Measurements from ENCODE around the gene SP1.
A peak's percentile ranks its signal among the peaks of the same experiment; 100 is the strongest.
"Not testable (repeated sequence)": the region's sequence is repeated elsewhere in the genome, so short reads cannot be mapped to it uniquely, and the experiment has no call there.

The SP1 gene

GRCh38 chr12:53380104-53380793, at the start of gene SP1:
Gene SP1, plus strand, starts transcription at chr12:53380176. Its CDS starts 116 bp downstream, at chr12:53380292.
- peak; percentile 92 for DNase-seq (ENCODE audit: low spot score)
- TF ChIP-seq, protein P1, sequence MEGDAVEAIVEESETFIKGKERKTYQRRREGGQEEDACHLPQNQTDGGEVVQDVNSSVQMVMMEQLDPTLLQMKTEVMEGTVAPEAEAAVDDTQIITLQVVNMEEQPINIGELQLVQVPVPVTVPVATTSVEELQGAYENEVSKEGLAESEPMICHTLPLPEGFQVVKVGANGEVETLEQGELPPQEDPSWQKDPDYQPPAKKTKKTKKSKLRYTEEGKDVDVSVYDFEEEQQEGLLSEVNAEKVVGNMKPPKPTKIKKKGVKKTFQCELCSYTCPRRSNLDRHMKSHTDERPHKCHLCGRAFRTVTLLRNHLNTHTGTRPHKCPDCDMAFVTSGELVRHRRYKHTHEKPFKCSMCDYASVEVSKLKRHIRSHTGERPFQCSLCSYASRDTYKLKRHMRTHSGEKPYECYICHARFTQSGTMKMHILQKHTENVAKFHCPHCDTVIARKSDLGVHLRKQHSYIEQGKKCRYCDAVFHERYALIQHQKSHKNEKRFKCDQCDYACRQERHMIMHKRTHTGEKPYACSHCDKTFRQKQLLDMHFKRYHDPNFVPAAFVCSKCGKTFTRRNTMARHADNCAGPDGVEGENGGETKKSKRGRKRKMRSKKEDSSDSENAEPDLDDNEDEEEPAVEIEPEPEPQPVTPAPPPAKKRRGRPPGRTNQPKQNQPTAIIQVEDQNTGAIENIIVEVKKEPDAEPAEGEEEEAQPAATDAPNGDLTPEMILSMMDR (IDR thresholded peaks at IDR 0.05; ENCODE audit: extremely low read depth, insufficient read depth, missing control alignments), result no peak
- in situ Hi-C loops (cut with MboI; ENCODE audit: low pct_unique_long_range_greater_than_20kb, low sequenced_read_pairs, unreplicated experiment), result no loop called here

GRCh38 chr12:53330671-53331070, 49.3 kb upstream of the SP1 start:
- in situ Hi-C loops (cut with MboI; ENCODE audit: low pct_unique_long_range_greater_than_20kb, low sequenced_read_pairs, unreplicated experiment), result no loop called here
- TF ChIP-seq, protein P1 (IDR thresholded peaks at IDR 0.05; ENCODE audit: extremely low read depth, insufficient read depth, missing control alignments), result no peak

GRCh38 chr12:53332339-53332738, 47.6 kb upstream of the SP1 start:
- DNase-seq (ENCODE audit: low spot score); in situ Hi-C loops (cut with MboI; ENCODE audit: low pct_unique_long_range_greater_than_20kb, low sequenced_read_pairs, unreplicated experiment): not testable (repeated sequence)

More at GRCh38 chr12:53330671-53331070, 49.3 kb upstream of the SP1 start:
- no peak for DNase-seq (ENCODE audit: low spot score)

GRCh38 chr12:53332744-53333143, 47.2 kb upstream of the SP1 start:
- no peak for DNase-seq (ENCODE audit: low spot score)
- in situ Hi-C loops (cut with MboI; ENCODE audit: low pct_unique_long_range_greater_than_20kb, low sequenced_read_pairs, unreplicated experiment), result no loop called here
- TF ChIP-seq, protein P1 (IDR thresholded peaks at IDR 0.05; ENCODE audit: extremely low read depth, insufficient read depth, missing control alignments), result no peak

DNA sequence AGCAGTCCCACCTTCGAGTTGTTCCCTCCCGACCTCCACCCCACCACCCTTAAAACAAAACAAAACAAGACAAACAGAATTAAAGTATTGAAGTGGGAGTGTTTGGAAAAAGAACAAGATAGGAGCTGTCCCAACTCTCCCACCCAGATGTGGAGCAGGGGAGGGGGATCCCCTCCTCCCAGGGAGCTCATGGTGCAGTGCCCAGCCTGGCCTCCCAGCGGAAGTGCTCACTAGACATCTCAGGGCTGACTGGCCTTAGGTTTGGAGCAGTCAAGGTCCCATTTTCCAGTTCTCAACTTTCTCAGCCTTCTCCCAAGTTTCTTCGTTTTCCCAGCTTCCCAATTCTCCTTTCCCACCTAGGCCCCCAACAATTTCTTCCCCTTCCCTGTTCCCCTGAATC, 46.7 kb upstream of the SP1 start:
- TF ChIP-seq, protein P1 (IDR thresholded peaks at IDR 0.05; ENCODE audit: extremely low read depth, insufficient read depth, missing control alignments), result no peak
- in situ Hi-C loops (cut with MboI; ENCODE audit: low pct_unique_long_range_greater_than_20kb, low sequenced_read_pairs, unreplicated experiment), result no loop called here
- DNase-seq (ENCODE audit: low spot score), result no peak

DNA sequence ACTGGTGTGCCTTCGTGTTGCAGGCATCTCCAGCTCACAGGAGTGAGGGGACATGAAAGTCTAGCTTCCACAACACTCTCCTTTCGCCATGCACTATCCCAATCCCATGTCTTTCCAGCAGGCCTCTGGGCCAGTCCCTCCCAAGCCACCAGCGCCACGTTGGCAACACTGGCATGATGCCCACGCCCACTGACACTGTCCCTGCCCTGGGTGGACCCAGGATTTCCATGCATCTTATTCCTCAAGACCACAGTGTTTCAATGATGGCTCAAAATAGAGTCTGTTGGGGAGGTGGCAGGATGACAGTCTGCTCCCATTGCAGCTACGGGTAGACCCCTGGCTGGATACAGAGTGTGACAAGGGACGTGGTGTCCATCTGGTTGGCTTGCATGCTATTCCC, 46.1 kb upstream of the SP1 start:
- TF ChIP-seq, protein P1 (IDR thresholded peaks at IDR 0.05; ENCODE audit: extremely low read depth, insufficient read depth, missing control alignments), result no peak
- in situ Hi-C loops (cut with MboI; ENCODE audit: low pct_unique_long_range_greater_than_20kb, low sequenced_read_pairs, unreplicated experiment), result no loop called here
- no peak for DNase-seq (ENCODE audit: low spot score)

DNA sequence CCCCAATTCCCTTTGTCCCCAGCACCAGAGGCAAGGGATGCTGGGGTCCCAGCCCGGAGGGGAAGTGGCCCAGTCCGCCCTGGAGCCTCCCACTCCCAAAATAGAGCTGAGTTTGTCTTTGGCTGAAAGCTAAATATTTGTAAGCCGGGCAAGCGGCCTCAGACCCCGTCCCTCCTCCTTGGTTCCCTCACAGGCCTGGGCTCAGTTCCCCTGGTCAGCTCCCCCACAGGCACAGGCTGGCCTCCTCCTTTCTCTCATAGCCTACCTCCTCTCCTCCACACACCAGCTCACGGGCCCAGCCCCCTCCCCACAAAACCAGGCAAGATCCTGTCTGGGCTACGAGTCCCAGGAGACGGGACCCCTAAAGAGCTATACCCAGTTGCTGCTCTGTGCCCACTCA, 45.2 kb upstream of the SP1 start:
- no peak for DNase-seq (ENCODE audit: low spot score)
- TF ChIP-seq, protein P1 (IDR thresholded peaks at IDR 0.05; ENCODE audit: extremely low read depth, insufficient read depth, missing control alignments), result no peak
- in situ Hi-C loops (cut with MboI; ENCODE audit: low pct_unique_long_range_greater_than_20kb, low sequenced_read_pairs, unreplicated experiment), result no loop called here
